Measurements from ENCODE around the gene RERG. TPM values are rescaled to one million over a fixed set of nuclear protein-coding genes. Genes with fewer than 3 reads are reported as not detected.

Gene RERG
- total RNA-seq, 2 experiments from 2014 or later = not detected

GRCh38 chr12:15152868-15153267 is 68.3 kb downstream of the RERG start:
- POLR2A ChIA-PET = no interaction called here
- H3K27me3 Mint-ChIP-seq = peaks cover 5% of the 10 kb centered on the region
- no peaks in the 10 kb centered on the region for H3K9me3 Mint-ChIP-seq
- DNase-seq = no peak
- no peaks in the 10 kb centered on the region for H3K36me3 Mint-ChIP-seq (ENCODE audit: low read depth)
- no peak for ATAC-seq
- CTCF ChIA-PET = interaction anchor here (4.0 kb wide), 1 partner anchor 68 kb away, joined by 33 read pairs; the partner anchor contains the start of gene RERG
- intact Hi-C loops (cut with micrococcal nuclease) = loop anchor here (2.0 kb wide), 1 partner anchor 68 kb away; the partner anchor contains the start of gene RERG
- no peak overlapping the region for H3K27ac Mint-ChIP-seq
- H3K4me1 Mint-ChIP-seq (ENCODE audit: low read depth) = no peaks in the 10 kb centered on the region
- no peak for TF ChIP-seq CTCF (IDR thresholded peaks at IDR 0.05)
- H3K4me3 Mint-ChIP-seq = no peak overlapping the region

- no peaks in the 10 kb centered on the region for H3K9me3 Mint-ChIP-seq
- no peak for DNase-seq
- no peak for ATAC-seq
- ChIA-PET CTCF (interaction anchor here (4.0 kb wide), 1 partner anchor 68 kb away, joined by 33 read pairs; the partner anchor contains the start of gene RERG), POLR2A (no interaction called here)
- no peaks in the 10 kb centered on the region for H3K4me1 Mint-ChIP-seq (ENCODE audit: low read depth)
- H3K36me3 Mint-ChIP-seq (ENCODE audit: low read depth) = no peaks in the 10 kb centered on the region
- no peak overlapping the region for H3K27ac Mint-ChIP-seq
- H3K27me3 Mint-ChIP-seq = peaks cover 5% of the 10 kb centered on the region
- intact Hi-C loops (cut with micrococcal nuclease) = loop anchor here (2.0 kb wide), 1 partner anchor 68 kb away; the partner anchor contains the start of gene RERG
- no peak for TF ChIP-seq CTCF (IDR thresholded peaks at IDR 0.05)
- no peak overlapping the region for H3K4me3 Mint-ChIP-seq
These were observed 68.8 kb downstream of the RERG start for GRCh38 chr12:15152456-15152855.

- peak; percentile 55 for TF ChIP-seq CTCF (IDR thresholded peaks at IDR 0.05)
- DNase-seq = no peak
- ChIA-PET POLR2A (no interaction called here), CTCF (interaction anchor here (1.3 to 4.0 kb wide), 3 partner anchors 68 to 70 kb away, joined by 7 to 33 read pairs (median 7); partner anchors contain the start of gene RERG)
- no peak overlapping the region for H3K27ac Mint-ChIP-seq
- no peak overlapping the region for H3K4me3 Mint-ChIP-seq
- no peaks in the 10 kb centered on the region for H3K9me3 Mint-ChIP-seq
- intact Hi-C loops (cut with micrococcal nuclease) = loop anchor here (2.0 kb wide), 1 partner anchor 69 kb away; the partner anchor contains the start of gene RERG
- H3K36me3 Mint-ChIP-seq (ENCODE audit: low read depth) = no peaks in the 10 kb centered on the region
- ATAC-seq = no peak
- peaks cover 7% of the 10 kb centered on the region for H3K27me3 Mint-ChIP-seq
- no peaks in the 10 kb centered on the region for H3K4me1 Mint-ChIP-seq (ENCODE audit: low read depth)
These were observed 69.8 kb downstream of the RERG start for GRCh38 chr12:15151161-15152091.

GRCh38 chr12:15146585-15146984 is 74.6 kb downstream of the RERG start:
- POLR2A ChIA-PET = interaction anchor here (0.6 kb wide), 1 partner anchor 28 kb away, joined by 4 read pairs; no protein-coding TSS in a partner anchor
- intact Hi-C loops (cut with micrococcal nuclease) = no loop called here
- H3K27me3 Mint-ChIP-seq = peaks cover 8% of the 10 kb centered on the region

More at GRCh38 chr12:15146585-15146984, 74.6 kb downstream of the RERG start:
- ATAC-seq = no peak
- no peak for TF ChIP-seq CTCF (IDR thresholded peaks at IDR 0.05)
- CTCF ChIA-PET = interaction anchor here (0.9 kb wide), 1 partner anchor 74 kb away, joined by 3 read pairs; the partner anchor contains the start of gene RERG
- no peak for DNase-seq
- no peaks in the 10 kb centered on the region for H3K9me3 Mint-ChIP-seq
- no peak overlapping the region for H3K27ac Mint-ChIP-seq
- H3K36me3 Mint-ChIP-seq (ENCODE audit: low read depth) = no peaks in the 10 kb centered on the region
- no peaks in the 10 kb centered on the region for H3K4me1 Mint-ChIP-seq (ENCODE audit: low read depth)
- H3K4me3 Mint-ChIP-seq = no peak overlapping the region
